Astrocyte (in vitro differentiated cells and primary cell): ENCODE results near the gene SPAG6.

Experiments used
- EZH2 ChIP-seq: IDR thresholded peaks from 2 replicates; pipeline ENCODE4 v1.6.1; 2012; ENCODE audit warnings: mild to moderate bottlenecking, low read length, inconsistent platforms; ENCODE audit not compliant: insufficient read depth
- TF ChIP-seq, protein P1 (sequence below): IDR thresholded peaks from 2 replicates; pipeline ENCODE4 v1.5.1; 2011; ENCODE audit warnings: low read depth, mild to moderate bottlenecking, inconsistent platforms, low read length, moderate library complexity; ENCODE audit not compliant: insufficient read depth

DNA sequence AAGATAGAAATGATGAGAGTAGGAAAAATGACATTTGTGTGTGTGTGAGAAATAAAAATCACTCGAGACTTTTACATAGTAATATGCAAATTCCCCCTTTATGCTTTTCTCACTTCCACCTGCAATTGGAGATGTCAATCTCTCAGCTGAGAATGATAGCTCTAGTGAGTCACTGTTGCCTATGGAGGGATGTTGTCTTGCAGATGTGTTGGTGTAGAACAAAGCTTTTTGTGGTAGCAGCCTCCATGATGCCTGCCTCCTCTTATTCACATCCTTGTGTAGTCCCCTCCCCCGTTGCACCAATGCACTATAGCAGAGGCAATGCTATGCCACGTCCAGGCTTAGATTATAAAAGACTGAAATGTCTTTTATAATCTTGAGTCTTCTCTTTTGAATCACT, 33.8 kb downstream of the SPAG6 start:
- TF ChIP-seq, protein P1, sequence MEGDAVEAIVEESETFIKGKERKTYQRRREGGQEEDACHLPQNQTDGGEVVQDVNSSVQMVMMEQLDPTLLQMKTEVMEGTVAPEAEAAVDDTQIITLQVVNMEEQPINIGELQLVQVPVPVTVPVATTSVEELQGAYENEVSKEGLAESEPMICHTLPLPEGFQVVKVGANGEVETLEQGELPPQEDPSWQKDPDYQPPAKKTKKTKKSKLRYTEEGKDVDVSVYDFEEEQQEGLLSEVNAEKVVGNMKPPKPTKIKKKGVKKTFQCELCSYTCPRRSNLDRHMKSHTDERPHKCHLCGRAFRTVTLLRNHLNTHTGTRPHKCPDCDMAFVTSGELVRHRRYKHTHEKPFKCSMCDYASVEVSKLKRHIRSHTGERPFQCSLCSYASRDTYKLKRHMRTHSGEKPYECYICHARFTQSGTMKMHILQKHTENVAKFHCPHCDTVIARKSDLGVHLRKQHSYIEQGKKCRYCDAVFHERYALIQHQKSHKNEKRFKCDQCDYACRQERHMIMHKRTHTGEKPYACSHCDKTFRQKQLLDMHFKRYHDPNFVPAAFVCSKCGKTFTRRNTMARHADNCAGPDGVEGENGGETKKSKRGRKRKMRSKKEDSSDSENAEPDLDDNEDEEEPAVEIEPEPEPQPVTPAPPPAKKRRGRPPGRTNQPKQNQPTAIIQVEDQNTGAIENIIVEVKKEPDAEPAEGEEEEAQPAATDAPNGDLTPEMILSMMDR = no peak
- no peak for TF ChIP-seq EZH2
